Measurements from ENCODE around the gene CEACAM1. TPM values are rescaled to one million over a fixed set of nuclear protein-coding genes. Genes with fewer than 3 reads are reported as not detected.
"Not testable (repeated sequence)": the region's sequence is repeated elsewhere in the genome, so short reads cannot be mapped to it uniquely, and the experiment has no call there.

Gene CEACAM1
- total RNA-seq, 4 donors from 2014 or later = 5.0 to 146 (median 93.3) TPM

- TF ChIP-seq, protein P1, sequence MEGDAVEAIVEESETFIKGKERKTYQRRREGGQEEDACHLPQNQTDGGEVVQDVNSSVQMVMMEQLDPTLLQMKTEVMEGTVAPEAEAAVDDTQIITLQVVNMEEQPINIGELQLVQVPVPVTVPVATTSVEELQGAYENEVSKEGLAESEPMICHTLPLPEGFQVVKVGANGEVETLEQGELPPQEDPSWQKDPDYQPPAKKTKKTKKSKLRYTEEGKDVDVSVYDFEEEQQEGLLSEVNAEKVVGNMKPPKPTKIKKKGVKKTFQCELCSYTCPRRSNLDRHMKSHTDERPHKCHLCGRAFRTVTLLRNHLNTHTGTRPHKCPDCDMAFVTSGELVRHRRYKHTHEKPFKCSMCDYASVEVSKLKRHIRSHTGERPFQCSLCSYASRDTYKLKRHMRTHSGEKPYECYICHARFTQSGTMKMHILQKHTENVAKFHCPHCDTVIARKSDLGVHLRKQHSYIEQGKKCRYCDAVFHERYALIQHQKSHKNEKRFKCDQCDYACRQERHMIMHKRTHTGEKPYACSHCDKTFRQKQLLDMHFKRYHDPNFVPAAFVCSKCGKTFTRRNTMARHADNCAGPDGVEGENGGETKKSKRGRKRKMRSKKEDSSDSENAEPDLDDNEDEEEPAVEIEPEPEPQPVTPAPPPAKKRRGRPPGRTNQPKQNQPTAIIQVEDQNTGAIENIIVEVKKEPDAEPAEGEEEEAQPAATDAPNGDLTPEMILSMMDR (IDR thresholded peaks at IDR 0.05) = no peak
- TF ChIP-seq POLR2A (IDR thresholded peaks at IDR 0.05) = no peak
- Histone ChIP-seq H3K36me3 (no peaks in the 10 kb centered on the region), H3K27ac (no peak overlapping the region), H3K9me3 (no peaks in the 10 kb centered on the region), H3K27me3 (no peaks in the 10 kb centered on the region), H3K4me3 (no peak overlapping the region), H3K4me1 (peaks cover 0 to 4% (median 2%) of the 10 kb centered on the region in 4 donors)
- no peak for DNase-seq
Measured at GRCh38 chr19:42552086-42553065, 24.1 kb upstream of the CEACAM1 start.

GRCh38 chr19:42550521-42550920, 22.2 kb upstream of the CEACAM1 start:
- H3K4me3 ChIP-seq, H3K4me1 ChIP-seq, H3K36me3 ChIP-seq, H3K27ac ChIP-seq, DNase-seq, H3K9me3 ChIP-seq, H3K27me3 ChIP-seq: not testable (repeated sequence)

GRCh38 chr19:42549067-42549466, 20.8 kb upstream of the CEACAM1 start:
- H3K27me3 ChIP-seq, H3K9me3 ChIP-seq, H3K36me3 ChIP-seq, H3K27ac ChIP-seq, H3K4me3 ChIP-seq, DNase-seq, H3K4me1 ChIP-seq: not testable (repeated sequence)

DNA sequence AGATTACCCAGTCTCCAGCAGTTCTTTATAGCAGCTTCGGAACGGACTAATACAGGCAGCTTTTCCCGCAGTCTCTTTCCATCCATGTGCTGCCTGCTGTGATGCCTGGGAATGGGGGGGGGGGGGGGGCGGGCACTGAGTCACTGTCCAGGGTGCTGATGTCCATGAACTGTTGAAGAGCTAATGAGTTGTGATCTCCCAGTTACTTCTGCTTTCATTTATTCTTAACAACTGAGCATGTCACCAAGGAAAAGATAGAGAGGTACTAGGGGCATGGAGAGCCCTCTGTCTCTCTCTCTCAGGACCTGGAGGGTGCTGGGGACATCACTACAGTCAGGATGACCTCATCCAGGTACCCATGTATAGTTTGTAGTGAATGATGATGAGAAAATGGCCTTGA, 20.3 kb upstream of the CEACAM1 start:
- Histone ChIP-seq H3K9me3 (no peaks in the 10 kb centered on the region), H3K36me3 (no peaks in the 10 kb centered on the region), H3K27ac (no peak overlapping the region), H3K4me1 (peaks cover 0 to under 1% (median 0%) of the 10 kb centered on the region in 4 donors), H3K27me3 (no peaks in the 10 kb centered on the region), H3K4me3 (no peak overlapping the region)
- no peak for DNase-seq
- TF ChIP-seq, protein P1 (IDR thresholded peaks at IDR 0.05) = no peak
- TF ChIP-seq POLR2A (IDR thresholded peaks at IDR 0.05) = no peak

DNA sequence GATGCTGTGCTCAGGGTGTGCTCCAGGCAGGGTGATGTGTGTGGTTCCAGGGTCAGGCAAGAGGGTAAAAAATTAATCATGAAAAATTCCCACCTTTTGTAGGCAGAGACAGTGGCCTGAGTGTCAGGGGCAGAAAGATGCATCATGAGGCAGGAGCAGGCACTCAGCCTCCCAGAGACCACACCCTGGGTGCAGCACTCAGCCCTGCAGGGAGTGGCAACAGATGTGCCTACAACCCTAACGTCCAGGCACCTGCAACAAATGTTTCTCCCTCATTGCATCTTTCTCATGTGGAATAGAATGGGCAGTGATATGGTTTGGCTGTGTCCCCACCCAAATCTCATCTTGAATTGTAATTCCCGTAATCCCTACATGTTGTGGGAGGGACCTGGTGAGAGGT, 19.6 kb upstream of the CEACAM1 start:
- DNase-seq = peak in 1 of 3 donors; percentile 18
- no peaks in the 10 kb centered on the region for H3K4me1 ChIP-seq
- TF ChIP-seq, protein P1 (IDR thresholded peaks at IDR 0.05) = no peak
- TF ChIP-seq POLR2A (IDR thresholded peaks at IDR 0.05) = no peak
- H3K27ac ChIP-seq = no peak overlapping the region
- H3K36me3 ChIP-seq = no peaks in the 10 kb centered on the region
- no peaks in the 10 kb centered on the region for H3K27me3 ChIP-seq
- H3K9me3 ChIP-seq = no peaks in the 10 kb centered on the region
- no peak overlapping the region for H3K4me3 ChIP-seq

GRCh38 chr19:42546831-42547500, 18.7 kb upstream of the CEACAM1 start:
- Histone ChIP-seq H3K27me3 (no peaks in the 10 kb centered on the region), H3K4me3 (no peak overlapping the region), H3K36me3 (no peaks in the 10 kb centered on the region), H3K4me1 (no peaks in the 10 kb centered on the region), H3K27ac (no peak overlapping the region), H3K9me3 (no peaks in the 10 kb centered on the region)
- TF ChIP-seq POLR2A (IDR thresholded peaks at IDR 0.05) = no peak
- TF ChIP-seq, protein P1 (IDR thresholded peaks at IDR 0.05) = no peak
- peak in 1 of 3 donors; percentile 4 for DNase-seq
